HG02623 (cell line): ENCODE results near the gene SNX25.

ENCODE experiments used
- ATAC-seq: cut with Tn5 transposase; IDR thresholded peaks from one replicate; pipeline ENCODE4 v1.9.1; 2021; ENCODE audit warnings: moderate library complexity; ENCODE audit not compliant: unreplicated experiment

Gene SNX25

DNA sequence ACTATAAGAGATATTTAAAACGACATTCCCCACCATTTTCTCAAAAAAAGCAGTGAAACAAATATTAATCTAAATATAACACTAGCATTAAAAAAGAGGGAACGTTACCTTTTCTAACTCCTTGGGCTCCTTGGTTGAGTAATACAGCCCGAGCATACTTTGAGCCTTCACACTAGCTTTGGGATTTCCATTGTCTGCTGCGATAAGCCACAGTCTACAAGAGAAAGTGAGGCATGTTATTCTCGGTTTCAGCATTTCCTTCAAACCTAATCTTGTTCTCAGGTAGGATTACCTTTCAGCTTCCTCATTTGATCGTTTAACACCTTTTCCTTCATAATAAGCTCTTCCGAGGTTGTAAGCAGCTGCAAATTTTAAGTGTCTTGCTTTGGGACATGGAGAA is 164.6 kb downstream of the SNX25 start:
- ATAC-seq: no peak

DNA sequence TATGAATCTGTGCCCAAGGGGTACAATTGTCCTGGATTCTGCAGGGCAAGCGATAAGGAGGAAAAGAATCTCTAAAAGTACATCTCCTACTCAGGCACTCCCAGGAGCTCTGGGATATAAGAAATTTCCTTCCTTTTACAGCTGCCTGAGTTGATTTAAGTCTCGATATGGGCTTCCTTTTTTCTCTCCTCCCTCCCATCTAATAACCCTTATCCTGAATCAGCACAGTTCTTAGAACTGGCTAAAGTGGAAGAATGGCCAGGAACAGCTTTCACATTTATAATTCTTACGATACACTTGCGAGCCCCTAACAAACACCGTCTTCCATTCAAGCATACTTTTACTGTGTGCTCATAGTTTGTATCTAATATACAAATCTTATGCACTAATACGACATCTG is 165.2 kb downstream of the SNX25 start:
- ATAC-seq: no peak

DNA sequence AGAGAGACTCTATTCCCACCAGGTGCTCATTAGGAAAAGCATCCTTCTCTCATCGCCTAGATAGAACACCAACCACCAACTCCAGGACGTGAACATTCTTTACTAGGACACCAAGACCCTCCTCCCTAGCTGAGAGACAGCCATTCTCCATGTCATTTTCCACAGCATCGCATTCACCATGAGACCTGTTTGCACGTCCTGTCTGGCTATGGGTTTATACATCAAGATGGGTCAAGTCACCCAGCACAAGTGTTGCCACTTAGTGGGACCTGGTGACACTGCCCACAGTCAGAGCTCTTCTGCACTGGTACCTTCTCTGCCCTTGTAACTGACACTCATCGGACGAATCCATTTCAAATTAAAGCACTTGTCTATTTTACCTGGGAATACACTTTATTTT is 168.9 kb downstream of the SNX25 start:
- ATAC-seq: no peak

DNA sequence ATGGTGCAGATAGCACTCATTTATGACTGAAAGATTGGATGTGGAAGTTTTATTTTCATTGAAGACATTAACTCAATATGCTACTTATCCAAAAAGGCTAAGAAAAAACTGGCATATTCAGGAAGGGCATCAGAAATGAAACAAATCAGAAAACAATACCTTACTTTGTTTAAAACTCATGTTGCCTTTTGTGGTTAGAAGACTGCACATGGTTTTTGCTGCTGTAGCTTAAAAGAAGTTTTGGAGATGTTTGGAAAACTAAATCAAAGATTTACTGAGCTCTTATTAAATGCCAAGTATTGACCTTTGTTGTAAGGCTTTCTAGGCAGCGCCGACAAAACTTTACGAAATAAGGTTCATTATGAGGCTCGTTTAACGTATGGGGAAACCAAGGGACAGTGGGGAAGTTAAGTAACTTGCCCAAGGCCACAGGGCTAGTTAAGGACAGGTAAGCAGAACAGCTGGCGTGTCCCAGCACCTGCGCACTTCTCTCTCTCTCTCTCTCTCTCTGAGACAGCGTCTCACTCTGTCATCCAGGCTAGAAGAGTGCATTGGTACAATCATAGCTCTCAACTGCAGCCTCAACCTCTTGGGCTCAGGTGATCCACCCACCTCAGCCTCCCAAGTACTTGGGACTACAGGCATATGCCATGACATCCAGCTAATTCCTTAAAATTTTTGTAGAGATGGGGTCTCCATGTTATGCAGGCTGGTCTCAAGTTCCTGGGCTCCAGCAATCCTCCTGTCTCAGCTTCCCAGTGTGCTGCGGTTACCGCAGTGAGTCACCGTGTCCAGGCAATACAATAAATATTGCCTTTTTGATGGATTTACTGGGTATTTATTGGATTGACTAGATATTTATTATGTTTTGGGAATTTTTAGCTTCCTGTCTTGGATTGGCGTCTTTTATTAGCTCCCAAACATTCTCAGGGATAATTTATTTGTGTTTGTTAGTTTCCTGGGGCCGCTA is 170.2 kb downstream of the SNX25 start:
- no peak for ATAC-seq

DNA sequence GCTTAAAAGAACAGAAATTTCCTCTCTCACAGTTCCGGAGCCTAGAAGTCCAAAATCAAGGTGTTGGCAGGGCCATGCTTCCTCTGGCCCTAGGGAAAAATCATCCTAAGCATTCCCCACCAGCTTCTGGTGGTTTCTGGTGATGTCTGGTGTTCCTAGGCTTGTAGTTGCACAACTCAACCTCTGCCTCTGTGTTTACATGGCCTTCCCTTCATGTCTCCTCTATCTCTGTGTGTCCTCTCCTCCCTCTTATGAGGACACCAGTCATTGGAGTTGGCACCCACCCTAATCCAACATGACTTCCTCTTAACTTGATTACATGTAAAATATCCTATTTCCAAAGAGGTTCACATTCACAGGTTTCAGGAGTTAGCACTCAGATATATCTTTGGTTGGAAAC is 170.9 kb downstream of the SNX25 start:
- no peak for ATAC-seq

DNA sequence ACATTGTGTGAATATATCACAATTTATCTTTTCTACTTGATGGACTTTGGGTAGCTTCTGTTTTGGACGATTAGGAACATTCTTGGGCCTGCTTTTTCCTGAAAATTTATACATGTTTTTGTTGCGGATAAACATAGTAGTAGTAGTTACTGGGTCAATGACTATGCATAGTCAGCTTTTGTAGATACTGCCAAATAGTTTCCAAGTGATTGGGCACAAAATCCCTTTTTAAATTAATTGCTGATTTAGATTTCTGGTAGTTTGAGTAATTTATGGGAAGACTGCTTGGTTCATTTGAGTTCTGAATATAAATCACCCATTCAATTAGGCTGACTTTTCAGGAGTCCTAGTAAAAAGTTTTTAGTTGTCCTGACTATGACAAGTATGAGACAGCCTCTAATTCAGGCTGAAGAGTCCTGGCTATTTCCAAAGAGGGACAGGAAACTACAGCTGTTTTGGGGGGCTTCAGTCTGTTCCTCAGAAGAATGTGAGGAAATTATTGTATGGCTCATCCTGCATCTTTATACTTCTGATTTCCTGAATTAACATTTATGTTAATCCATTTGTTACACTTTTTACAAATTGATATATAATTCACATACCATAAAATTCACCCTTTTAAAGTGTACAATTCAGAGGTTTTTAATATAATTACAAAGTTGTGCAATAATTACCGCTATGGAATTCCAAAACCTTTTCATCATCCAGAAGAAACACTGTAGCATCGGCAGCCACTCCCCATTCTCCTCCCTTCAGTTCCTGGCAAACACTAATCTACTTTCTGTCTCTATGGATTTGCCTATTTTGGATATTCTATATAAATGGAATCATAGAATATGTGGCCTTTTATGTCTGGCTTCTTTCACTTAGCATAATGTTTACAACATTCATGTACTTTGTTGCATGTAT is 172.1 kb downstream of the SNX25 start:
- no peak for ATAC-seq

DNA sequence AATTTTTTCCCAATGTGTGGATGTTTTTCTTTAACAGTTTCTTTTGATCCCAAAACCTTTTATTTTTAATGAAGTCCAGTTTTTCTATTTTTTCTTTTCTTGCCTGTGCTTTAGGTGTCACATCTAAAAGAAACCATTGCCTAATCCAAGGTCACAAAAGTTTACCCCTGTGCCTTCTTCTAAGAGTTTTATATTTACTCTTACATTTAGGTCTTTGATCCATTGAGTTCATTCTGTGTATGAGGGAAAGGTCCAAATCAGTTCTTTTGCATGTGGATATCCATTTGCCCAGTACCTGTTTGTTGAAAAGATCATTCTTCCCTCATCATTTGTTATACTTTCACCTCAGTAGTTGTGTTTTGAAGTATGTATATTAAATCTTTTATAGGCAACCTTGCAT is 173.4 kb downstream of the SNX25 start:
- ATAC-seq: no peak

DNA sequence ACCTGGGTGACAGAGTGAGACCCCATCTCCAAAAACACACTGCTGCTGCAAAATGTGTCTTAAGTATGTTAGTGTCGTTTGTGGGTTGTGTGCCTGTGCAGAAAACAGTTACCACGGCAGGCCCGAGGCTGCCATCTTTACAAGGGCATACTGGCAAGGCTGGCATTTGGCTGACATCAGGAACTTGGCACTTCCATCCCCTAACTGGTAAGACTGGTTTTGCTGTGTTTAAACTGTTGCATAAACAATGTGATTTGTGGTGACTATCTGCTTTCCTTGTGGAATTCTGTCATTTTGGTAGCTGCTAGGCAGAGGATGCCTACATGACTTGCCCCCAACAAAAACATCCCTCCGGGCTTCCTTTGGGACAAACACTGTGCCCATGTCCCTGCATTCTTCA is 174.1 kb downstream of the SNX25 start:
- no peak for ATAC-seq

DNA sequence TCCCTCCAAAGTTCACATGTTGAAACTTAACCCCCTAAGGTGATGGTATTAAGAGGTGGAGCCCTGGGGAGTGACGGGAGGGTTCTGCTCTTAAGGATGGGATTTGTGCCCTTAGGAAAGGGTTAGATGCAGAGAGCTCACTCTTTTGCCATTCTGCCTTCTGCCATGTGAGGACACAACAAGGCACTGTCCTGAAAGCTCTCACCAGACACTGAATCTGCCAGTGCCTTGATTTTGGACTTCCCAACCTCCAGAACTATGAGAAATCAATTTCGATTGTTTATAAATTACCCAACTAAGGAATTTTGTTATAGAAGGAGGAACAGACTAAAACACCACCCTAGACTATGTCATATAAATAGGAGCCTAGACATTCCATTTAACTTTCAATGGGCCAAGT is 174.7 kb downstream of the SNX25 start:
- no peak for ATAC-seq

DNA sequence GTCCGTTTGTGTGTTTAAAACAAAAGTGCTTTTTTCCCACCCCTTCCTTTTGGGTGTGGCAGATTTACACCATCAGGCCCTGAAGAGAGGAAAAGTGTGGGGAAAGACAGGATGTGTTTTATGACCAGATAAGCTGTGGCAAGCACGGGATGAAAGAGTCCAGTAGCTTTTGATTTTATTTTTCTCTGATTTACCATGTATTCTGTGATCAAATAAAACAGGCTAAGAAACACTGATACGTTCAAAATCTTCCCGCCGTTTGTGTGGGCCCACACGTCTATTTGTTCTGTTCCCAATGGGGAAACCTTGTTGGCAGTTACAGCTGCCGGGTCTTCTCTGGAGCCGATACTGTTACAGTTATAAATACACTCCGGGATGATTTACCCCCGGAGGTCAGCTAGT is 175.5 kb downstream of the SNX25 start:
- ATAC-seq: no peak

DNA sequence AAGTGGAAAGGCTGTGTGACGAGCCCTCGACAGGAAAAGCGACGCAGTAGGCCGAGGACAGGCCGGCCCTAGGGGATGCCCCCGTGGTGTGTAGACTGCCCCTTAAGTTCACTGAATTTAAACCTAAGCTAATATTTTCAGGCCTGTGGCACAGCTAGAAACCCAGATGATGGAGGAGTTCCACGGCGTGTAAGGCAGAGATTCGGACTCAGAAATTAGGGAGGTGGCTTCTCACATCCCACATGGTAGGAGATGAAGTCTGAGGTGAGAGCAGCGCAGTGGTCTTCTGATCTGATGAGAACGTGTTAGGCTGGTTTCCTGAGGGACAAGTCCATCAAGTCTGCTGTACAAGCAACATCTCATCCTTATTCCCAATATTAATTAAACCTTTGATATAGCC is 178.6 kb downstream of the SNX25 start:
- ATAC-seq: no peak

DNA sequence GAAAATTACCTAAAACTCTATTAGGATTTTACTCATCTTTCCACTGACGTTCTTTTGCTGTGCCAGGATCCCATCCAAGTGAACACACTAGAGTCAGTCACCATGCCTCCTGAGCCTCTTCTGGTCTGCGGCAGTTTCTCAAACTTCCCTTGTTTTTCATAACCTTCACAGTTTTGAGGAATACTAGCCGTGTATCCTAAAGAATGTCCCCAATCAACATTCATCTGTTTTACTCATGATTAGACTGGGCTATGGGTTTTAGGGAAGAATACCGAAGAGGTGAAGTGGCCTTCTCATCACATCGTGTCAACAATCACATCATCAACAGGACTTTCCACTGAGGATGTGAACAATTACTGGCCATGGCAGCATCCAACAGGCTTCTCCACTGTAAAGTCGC is 181.5 kb downstream of the SNX25 start:
- no peak for ATAC-seq

DNA sequence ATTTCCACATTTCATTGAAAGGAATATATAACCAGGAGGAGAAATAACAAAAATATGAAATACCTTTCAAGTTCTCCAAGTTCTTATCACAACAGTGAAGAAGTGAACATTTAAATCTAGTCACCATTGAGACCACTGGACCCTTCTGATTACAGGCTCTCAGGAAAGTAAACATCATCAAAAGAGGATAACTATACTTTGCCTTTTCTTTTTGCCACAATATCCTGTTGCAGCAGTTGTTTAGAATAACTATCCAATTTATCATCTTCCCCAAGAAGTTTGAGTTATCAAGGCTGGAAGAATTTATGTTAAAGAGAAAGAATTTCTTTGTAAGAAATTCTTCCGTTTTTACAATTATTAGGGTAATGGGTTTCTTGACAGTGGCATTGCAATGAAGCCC is 182.8 kb downstream of the SNX25 start:
- no peak for ATAC-seq

DNA sequence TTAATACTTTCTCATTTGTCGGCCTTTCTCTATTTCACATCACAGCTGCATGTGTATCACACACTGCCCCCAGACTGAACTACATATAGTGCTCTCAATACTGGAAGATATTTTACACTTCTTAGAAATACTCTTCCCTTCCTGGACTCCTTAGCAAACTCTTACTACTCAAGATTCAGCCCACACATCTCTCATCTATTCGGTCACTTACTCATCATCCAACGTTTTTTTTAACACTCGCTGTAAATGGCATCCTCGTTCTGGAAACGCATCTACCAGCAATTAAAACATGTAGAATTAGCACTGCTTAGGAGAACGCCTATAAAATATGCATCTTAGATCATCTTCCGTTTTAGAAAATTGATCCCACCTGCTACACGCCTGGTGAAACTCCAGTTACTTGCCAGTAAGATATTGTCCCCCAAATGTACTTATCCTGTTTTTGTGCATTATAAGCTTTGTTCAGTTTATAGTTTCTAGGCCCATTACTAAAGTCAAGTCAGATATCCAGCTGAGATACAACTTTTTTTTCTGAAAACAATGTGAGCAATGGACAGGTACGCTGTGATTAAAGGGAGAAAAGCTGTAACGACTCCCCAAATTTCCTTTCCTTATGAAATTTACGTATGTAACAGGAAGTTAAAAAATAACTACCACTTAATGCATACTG is 185.3 kb downstream of the SNX25 start:
- no peak for ATAC-seq

DNA sequence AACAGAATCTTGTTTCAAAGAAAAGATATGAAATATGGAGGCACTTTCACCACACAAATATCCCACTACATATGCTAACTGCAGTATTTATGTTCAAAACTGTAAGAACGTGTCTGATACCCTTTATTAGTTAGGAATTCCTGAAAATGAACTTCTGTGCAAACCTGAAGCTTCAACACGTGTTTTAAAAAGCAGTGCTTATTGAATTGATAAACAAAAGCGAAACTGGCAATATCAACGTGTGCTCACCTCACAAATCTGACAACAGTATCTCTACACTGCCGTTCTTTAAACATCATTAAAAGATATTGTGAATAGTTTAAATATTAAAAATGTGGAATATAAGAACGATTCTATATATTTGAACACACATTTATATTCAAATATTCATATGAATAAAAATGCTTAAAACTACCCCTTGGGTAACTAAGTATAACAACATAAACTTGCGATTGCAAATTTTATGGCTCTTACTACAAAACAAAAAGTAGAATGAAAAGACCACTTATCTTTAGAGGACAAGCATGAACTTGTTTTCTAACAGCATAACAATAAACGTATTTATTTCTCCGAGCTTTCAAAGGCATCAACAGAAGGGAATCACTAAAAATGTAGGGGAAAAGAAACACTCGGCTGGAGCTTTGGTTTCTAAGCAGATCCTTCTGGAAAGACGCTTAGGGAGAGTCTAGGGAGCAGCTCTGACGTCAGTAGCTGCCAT is 186.0 kb downstream of the SNX25 start, which contains the start of gene LRP2BP:
TSS of gene LRP2BP (minus strand) at position 687 of the 718 bp plus-strand sequence. CDS start 17,738 bp downstream, outside the sequence.
- no peak for ATAC-seq

DNA sequence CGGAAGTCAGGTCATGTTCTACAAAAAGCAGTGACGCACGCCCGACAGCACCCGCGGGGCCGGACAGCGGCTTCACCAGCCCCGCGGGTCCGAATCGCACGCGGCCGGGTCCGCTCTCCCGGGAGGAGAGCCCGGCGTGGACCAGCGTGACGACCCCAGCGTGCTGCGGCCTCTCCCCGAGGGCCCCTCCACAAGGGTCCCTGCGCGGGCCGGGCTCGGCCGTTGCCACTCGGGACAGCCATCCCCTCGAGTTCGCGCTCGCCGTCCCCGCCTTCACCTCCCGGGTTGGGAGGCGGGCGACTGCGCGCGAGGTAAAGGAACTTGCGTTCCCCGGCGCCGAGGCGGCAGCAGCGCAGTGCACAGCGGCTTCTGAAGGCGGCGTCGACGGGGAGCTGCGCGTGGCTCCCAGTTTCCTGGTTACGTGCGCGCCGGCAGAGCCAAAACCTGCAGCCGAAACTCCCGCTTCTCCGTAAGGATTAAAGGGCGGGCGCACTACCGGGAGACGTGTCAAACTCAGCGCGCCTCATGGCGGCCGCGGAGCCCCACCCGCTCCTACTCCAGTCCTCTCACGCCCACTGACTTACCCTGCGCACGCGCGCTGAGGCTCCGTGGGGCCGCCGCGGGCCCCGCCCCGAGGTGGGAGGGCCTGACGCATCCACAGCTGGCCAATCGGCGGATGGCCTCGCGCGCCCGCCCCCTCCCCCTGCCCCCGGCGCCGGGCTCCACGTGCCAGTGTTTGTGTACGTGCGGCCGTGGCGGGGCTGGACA is 186.7 kb downstream of the SNX25 start:
- ATAC-seq: peak; percentile 77

DNA sequence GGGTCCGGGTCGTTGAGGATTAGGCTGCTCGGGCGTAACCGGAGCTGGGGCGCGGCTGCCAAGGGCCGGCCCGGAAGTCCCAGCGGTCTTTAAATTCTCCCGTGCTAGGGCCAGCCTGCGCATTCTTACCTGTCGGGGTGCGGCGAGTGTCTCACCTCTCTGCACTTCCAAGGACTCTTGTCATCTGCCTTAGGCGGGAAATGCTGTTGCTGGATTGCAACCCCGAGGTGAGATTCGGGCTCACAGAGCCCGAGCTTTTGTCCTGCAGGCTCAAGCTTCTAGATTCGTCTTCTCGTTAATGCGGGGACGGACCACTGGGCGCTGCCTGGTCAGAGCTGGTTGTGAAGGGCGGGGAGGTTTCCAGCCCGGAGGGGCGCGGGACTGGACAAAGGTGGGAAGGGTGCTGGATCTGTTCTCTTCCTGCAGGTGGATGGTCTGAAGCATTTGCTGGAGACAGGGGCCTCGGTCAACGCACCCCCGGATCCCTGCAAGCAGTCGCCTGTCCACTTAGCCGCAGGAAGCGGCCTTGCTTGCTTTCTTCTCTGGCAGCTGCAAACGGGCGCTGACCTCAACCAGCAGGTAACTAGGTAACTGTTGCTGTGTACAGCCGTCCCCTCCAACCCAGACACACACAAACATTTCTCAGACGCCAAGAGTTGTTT is 187.5 kb downstream of the SNX25 start, which contains the start of gene ANKRD37:
TSS of gene ANKRD37 (plus strand) at position 118 of the 662 bp plus-strand sequence. CDS start at position 201, 83 bp downstream.
- no peak for ATAC-seq

DNA sequence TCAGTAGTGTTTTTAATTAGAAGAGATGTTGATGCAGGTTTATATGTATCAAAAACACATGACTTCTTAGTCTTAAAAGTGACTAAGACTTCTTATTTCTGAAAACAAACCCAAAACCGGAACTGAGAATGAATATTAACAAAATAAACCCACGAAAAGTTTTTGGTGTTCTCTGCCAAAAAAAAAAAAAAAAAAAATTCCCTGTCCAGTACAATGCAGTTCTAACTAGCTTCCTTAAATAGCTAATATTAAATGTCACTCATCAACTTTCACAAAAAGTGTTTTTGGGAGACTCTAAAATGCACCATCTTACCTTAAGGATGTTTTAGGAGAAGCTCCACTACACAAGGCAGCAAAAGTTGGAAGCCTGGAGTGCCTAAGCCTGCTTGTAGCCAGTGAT is 189.2 kb downstream of the SNX25 start:
- no peak for ATAC-seq

DNA sequence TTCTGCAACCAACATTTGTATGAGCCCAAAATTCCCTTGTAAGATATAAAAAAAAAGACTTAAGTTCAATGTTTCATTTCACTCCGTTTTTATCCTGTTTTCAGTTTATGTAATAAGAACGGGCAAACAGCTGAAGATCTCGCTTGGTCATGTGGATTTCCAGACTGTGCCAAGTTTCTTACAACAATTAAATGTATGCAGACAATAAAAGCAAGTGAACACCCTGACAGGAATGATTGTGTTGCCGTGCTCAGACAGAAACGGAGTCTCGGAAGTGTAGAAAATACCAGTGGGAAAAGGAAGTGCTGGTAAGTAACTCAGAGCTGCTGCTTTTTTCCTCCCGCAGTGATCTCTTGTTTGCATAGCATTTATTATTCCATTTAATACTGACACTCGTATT is 190.1 kb downstream of the SNX25 start:
- no peak for ATAC-seq
